SK-N-SH (cell line): ENCODE results near the gene BIRC5. TPM values are rescaled to one million over a fixed set of nuclear protein-coding genes. Genes with fewer than 3 reads are reported as not detected.
A peak's percentile ranks its signal among the peaks of the same experiment; 100 is the strongest.

Experiments used
- CTCF ChIA-PET: fragments of 300-600, 350-600 bp; formaldehyde crosslinking; extraction: SDS; loops from one replicate; lab custom pipeline; 2021; lab: Yijun Ruan, JAX
- POLR2A ChIA-PET: fragments of 350-600 bp; sonication (Branson Sonifier 250); formaldehyde crosslinking; extraction: SDS; loops from one replicate; lab custom pipeline; 2020; ENCODE audit warnings: antibody characterized with exemption, inconsistent platforms; lab: Yijun Ruan, JAX
- DNase-seq: peaks from one replicate; pipeline ENCODE4 v3.0.0; 2012
- H2AFZ ChIP-seq: fragments of 200-600 bp; sonication (generic); 2 replicates; pipeline ENCODE4 v1.8.1; 2016; ENCODE audit warnings: antibody characterized with exemption, mild to moderate bottlenecking, low read depth
- H3F3A ChIP-seq: fragments of 200-600 bp; sonication (generic); replicated peaks from 2 replicates; pipeline ENCODE3; 2016; ENCODE audit warnings: antibody characterized with exemption, mild to moderate bottlenecking; ENCODE audit not compliant: insufficient read depth
- H3K27ac ChIP-seq, 2 experiments: fragments of 200-500 bp in 1 of 2; fragments of 200-600 bp in 1 of 2; sonication (Bioruptor generic) in 1 of 2; sonication (generic), shearing (Covaris generic) in 1 of 2; 2 replicates each; pipeline versions ENCODE4 v1.5.1 to v1.6.1; 2014 to 2016; ENCODE audit warnings: low read depth in 2 of 2, inconsistent platforms in 1 of 2, low read length in 1 of 2, mild to moderate bottlenecking in 1 of 2, mixed read lengths in 1 of 2
- H3K27me3 ChIP-seq: fragments of 200-600 bp; sonication (generic), shearing (Covaris generic); 2 replicates; pipeline ENCODE4 v1.6.1; 2016; ENCODE audit warnings: mixed run types; ENCODE audit not compliant: insufficient read depth
- H3K36me3 ChIP-seq, 2 experiments: fragments of 200-500 bp in 1 of 2; fragments of 200-600 bp in 1 of 2; sonication (Bioruptor generic) in 1 of 2; sonication (generic) in 1 of 2; replicated peaks in 1 of 2; 2 replicates each; pipeline versions ENCODE3 to v1.5.1; 2014 to 2016; ENCODE audit warnings: low read length in 1 of 2, mild to moderate bottlenecking in 1 of 2; ENCODE audit not compliant: insufficient read depth in 2 of 2, control insufficient read depth in 1 of 2
- H3K4me1 ChIP-seq, 2 experiments: fragments of 200-500 bp in 1 of 2; fragments of 200-600 bp in 1 of 2; sonication (Bioruptor generic) in 1 of 2; sonication (generic), shearing (Covaris generic) in 1 of 2; 2 replicates each; pipeline versions ENCODE4 v1.5.1 to v1.6.1; 2014 to 2016; ENCODE audit warnings: low read depth in 1 of 2, low read length in 1 of 2, mixed run types in 1 of 2; ENCODE audit not compliant: insufficient read depth in 2 of 2, control insufficient read depth in 1 of 2
- H3K4me2 ChIP-seq: fragments of 200-600 bp; sonication (generic), shearing (Covaris generic); 2 replicates; pipeline ENCODE4 v1.6.1; 2017; ENCODE audit warnings: mixed run types
- H3K4me3 ChIP-seq, 2 experiments: fragments of 200-500 bp in 1 of 2; fragments of 200-600 bp in 1 of 2; sonication (Bioruptor generic) in 1 of 2; sonication (generic), shearing (Covaris generic) in 1 of 2; 2 replicates each; pipeline versions ENCODE4 v1.5.1 to v1.8.1; 2014 to 2016; ENCODE audit warnings: low read depth in 2 of 2, inconsistent platforms in 1 of 2, low read length in 1 of 2, mild to moderate bottlenecking in 1 of 2, mixed read lengths in 1 of 2, moderate library complexity in 1 of 2
- H3K79me2 ChIP-seq: fragments of 200-600 bp; sonication (generic); 2 replicates; pipeline ENCODE4 v1.8.1; 2017; ENCODE audit warnings: mild to moderate bottlenecking; ENCODE audit not compliant: insufficient read depth
- H3K9ac ChIP-seq: fragments of 200-600 bp; sonication (generic); 2 replicates; pipeline ENCODE4 v1.6.1; 2017; ENCODE audit warnings: mixed run types
- H3K9me2 ChIP-seq: fragments of 200-600 bp; sonication (generic); 2 replicates; pipeline ENCODE4 v1.6.1; 2017; ENCODE audit warnings: mixed run types
- H3K9me3 ChIP-seq: fragments of 200-600 bp; sonication (generic); 2 replicates; pipeline ENCODE4 v1.6.1; 2017; ENCODE audit warnings: mixed run types, mild to moderate bottlenecking, moderate library complexity
- H4K20me1 ChIP-seq: fragments of 200-600 bp; sonication (generic); 2 replicates; pipeline ENCODE4 v1.6.1; 2017; ENCODE audit warnings: mild to moderate bottlenecking, mixed run types; ENCODE audit not compliant: insufficient read depth
- CHD2 ChIP-seq: fragments of 150-350 bp; IDR thresholded peaks from 2 replicates; pipeline ENCODE4 v1.6.1; 2018; ENCODE audit warnings: low read length; ENCODE audit not compliant: partially characterized antibody
- ELF1 ChIP-seq: IDR thresholded peaks from 2 replicates; pipeline ENCODE4 v1.4.0; 2012
- EP300 ChIP-seq, 2 experiments: IDR thresholded peaks; 2 replicates each; pipeline versions ENCODE4 v1.4.0 to v1.6.1; 2012; ENCODE audit warnings: borderline replicate concordance in 1 of 2, low read depth in 1 of 2, low read length in 1 of 2
- FOSL2 ChIP-seq: IDR thresholded peaks from 2 replicates; pipeline ENCODE4 v1.4.0; 2012; ENCODE audit warnings: low read depth, mild to moderate bottlenecking, moderate library complexity, borderline replicate concordance
- FOXJ3 ChIP-seq: sonication (generic); formaldehyde crosslinking; IDR thresholded peaks from 2 replicates; pipeline ENCODE4 v1.5.1; 2020; ENCODE audit warnings: mild to moderate bottlenecking, missing genetic modification reagents
- GABPA ChIP-seq: IDR thresholded peaks from 2 replicates; pipeline ENCODE4 v1.4.0; 2012; ENCODE audit warnings: low read depth, mild to moderate bottlenecking
- GATA2 ChIP-seq: sonication (generic); formaldehyde crosslinking; IDR thresholded peaks from 2 replicates; pipeline ENCODE4 v1.5.0; 2020; ENCODE audit warnings: mild to moderate bottlenecking, missing genetic modification reagents
- JUND ChIP-seq: IDR thresholded peaks from 2 replicates; pipeline ENCODE4 v1.4.0; 2012
- MAX ChIP-seq: IDR thresholded peaks from 2 replicates; pipeline ENCODE4 v1.4.0; 2012; ENCODE audit warnings: low read depth
- MXI1 ChIP-seq: IDR thresholded peaks from 2 replicates; pipeline ENCODE4 v1.6.1; 2012; ENCODE audit warnings: mild to moderate bottlenecking, low read depth, low read length, improper control_type of control experiment
- NFIC ChIP-seq: IDR thresholded peaks from 2 replicates; pipeline ENCODE4 v1.4.0; 2012; ENCODE audit warnings: borderline replicate concordance
- NRF1 ChIP-seq: IDR thresholded peaks from 2 replicates; pipeline ENCODE4 v1.6.1; 2012; ENCODE audit warnings: low read depth, mild to moderate bottlenecking, low read length
- POLR2AphosphoS5 ChIP-seq: IDR thresholded peaks from 2 replicates; pipeline ENCODE4 v1.6.1; 2012; ENCODE audit warnings: low read depth, low read length
- RAD21 ChIP-seq: IDR thresholded peaks from 2 replicates; pipeline ENCODE4 v1.6.1; 2012; ENCODE audit warnings: mild to moderate bottlenecking, low read length
- RCOR1 ChIP-seq: fragments of 150-350 bp; IDR thresholded peaks from 2 replicates; pipeline ENCODE4 v1.6.1; 2017; ENCODE audit warnings: antibody characterized with exemption, low read length
- RFX5 ChIP-seq: IDR thresholded peaks from 2 replicates; pipeline ENCODE4 v1.6.1; 2012; ENCODE audit warnings: mild to moderate bottlenecking, improper control_type of control experiment, low read length
- RXRA ChIP-seq: IDR thresholded peaks from 2 replicates; pipeline ENCODE4 v1.4.0; 2012; ENCODE audit warnings: low read depth, mild to moderate bottlenecking, borderline replicate concordance
- SIN3A ChIP-seq: IDR thresholded peaks from 2 replicates; pipeline ENCODE4 v1.6.1; 2012; ENCODE audit warnings: low read depth, mild to moderate bottlenecking, low read length, moderate library complexity, borderline replicate concordance
- SMC3 ChIP-seq: IDR thresholded peaks from 2 replicates; pipeline ENCODE4 v1.6.1; 2012; ENCODE audit warnings: low read depth, low read length, improper control_type of control experiment
- TAF1 ChIP-seq: IDR thresholded peaks from 2 replicates; pipeline ENCODE4 v1.6.1; 2012; ENCODE audit warnings: low read depth, mild to moderate bottlenecking, low read length, moderate library complexity, borderline replicate concordance
- TEAD4 ChIP-seq: IDR thresholded peaks from 2 replicates; pipeline ENCODE4 v1.4.0; 2012; ENCODE audit warnings: mild to moderate bottlenecking, borderline replicate concordance; ENCODE audit not compliant: insufficient read depth
- USF2 ChIP-seq: fragments of 150-350 bp; IDR thresholded peaks from 2 replicates; pipeline ENCODE4 v1.6.1; 2017; ENCODE audit warnings: antibody characterized with exemption, low read length, low read depth, borderline replicate concordance
- YY1 ChIP-seq: IDR thresholded peaks from 2 replicates; pipeline ENCODE4 v1.4.0; 2012; ENCODE audit warnings: low read depth, mild to moderate bottlenecking
- WGBS: methylation state at CpG from one replicate; pipeline ENCODE4 v1.1.6; 2017; ENCODE audit warnings: low lambda C conversion rate; 5-methylcytosine and 5-hydroxymethylcytosine counted together
- polyA plus RNA-seq, 3 experiments: library from polyadenylated mRNA; depleted of rRNA; stranded (reverse); fragments of >200 nt; gene quantifications; 2 replicates each; pipeline ENCODE4 v1.2.3, GENCODE V29; 2012

Gene BIRC5
- polyA plus RNA-seq, 1 of the 3 experiments (the other 2 are of a cell fraction): 31.4 TPM

- H3K4me3 ChIP-seq: no peak overlapping the region
- peak overlapping the region in 1 of 2 experiments; percentile 80; a peak in 2 of 4 replicates for H3K27ac ChIP-seq
- H2AFZ ChIP-seq: no peak overlapping the region
- no peaks in the 10 kb centered on the region for H3F3A ChIP-seq
- H3K4me1 ChIP-seq: peaks cover 0 to 32% of the 10 kb centered on the region in 2 experiments; a peak in 1 of 4 replicates
- CTCF ChIA-PET: interaction anchor here (0.6 to 6.4 kb wide), 9 partner anchors 10 to 1040 kb away, joined by 3 to 95 read pairs (median 7); no protein-coding TSS in a partner anchor
- H3K27me3 ChIP-seq: peaks cover 5% of the 10 kb centered on the region; the same call in 1 of the 2 replicates
- no peaks in the 10 kb centered on the region for H3K9me3 ChIP-seq
- no peaks in the 10 kb centered on the region for H3K79me2 ChIP-seq
- no peaks in the 10 kb centered on the region for H3K36me3 ChIP-seq
- DNase-seq: peak; percentile 77
- no peak for TF ChIP-seq GABPA
- no peak for TF ChIP-seq MAX
- no peak for TF ChIP-seq RCOR1
- no peak for TF ChIP-seq TEAD4
- no peak for TF ChIP-seq ELF1
- TF ChIP-seq CHD2: no peak
- no peak for TF ChIP-seq NFIC
- no peak for TF ChIP-seq GATA2
- TF ChIP-seq FOXJ3 (CRISPR knock-in tag): no peak
- no peak for TF ChIP-seq SIN3A
- TF ChIP-seq YY1: no peak
- no peak for TF ChIP-seq FOSL2
- TF ChIP-seq RXRA: no peak
- no peak for TF ChIP-seq JUND
- TF ChIP-seq POLR2AphosphoS5: no peak
- TF ChIP-seq SMC3: no peak
- no peak for TF ChIP-seq RAD21
- TF ChIP-seq NRF1: no peak
- no peak for TF ChIP-seq MXI1
- TF ChIP-seq, all 33 proteins: peak for 0
- Histone ChIP-seq H3K9me2 (no peaks in the 10 kb centered on the region), H3K4me2 (no peak overlapping the region), H4K20me1 (no peaks in the 10 kb centered on the region), H3K9ac (no peak overlapping the region)
- POLR2A ChIA-PET: interaction anchor here (0.7 to 2.1 kb wide), 5 partner anchors 10 to 18 kb away, joined by 3 to 16 read pairs (median 7); no protein-coding TSS in a partner anchor
- 73% methylated on average over 9 of the region's 11 CpGs for WGBS
Measured at GRCh38 chr17:78237401-78238012, 23.5 kb downstream of the BIRC5 start.

- H3K27me3 ChIP-seq: no peaks in the 10 kb centered on the region
- H3K36me3 ChIP-seq: no peaks in the 10 kb centered on the region
- H3K9me3 ChIP-seq: no peaks in the 10 kb centered on the region
- H3K79me2 ChIP-seq: no peaks in the 10 kb centered on the region
- POLR2A ChIA-PET: interaction anchor here (1.7 kb wide), 2 partner anchors 12 to 16 kb away, joined by 7 read pairs; no protein-coding TSS in a partner anchor
- TF ChIP-seq EP300 (IDR thresholded peaks at IDR 0.05; ENCODE audit: borderline replicate concordance in 1 of 2, low read depth in 1 of 2, low read length in 1 of 2): no peak
- no peak for TF ChIP-seq FOSL2
- no peak for TF ChIP-seq RFX5
- no peak for TF ChIP-seq RCOR1
- no peak for TF ChIP-seq TEAD4
- no peak for TF ChIP-seq FOXJ3 (CRISPR knock-in tag)
- no peak for TF ChIP-seq USF2
- no peak for TF ChIP-seq TAF1
- TF ChIP-seq, all 33 proteins: peak for 0
- CTCF ChIA-PET: interaction anchor here (0.6 to 6.4 kb wide), 6 partner anchors 9 to 183 kb away, joined by 3 to 95 read pairs (median 5); no protein-coding TSS in a partner anchor
- H3K4me1 ChIP-seq: peaks cover 0 to 32% of the 10 kb centered on the region in 2 experiments; a peak in 1 of 4 replicates
- H3K4me2 ChIP-seq: no peak overlapping the region
- no peak overlapping the region for H3K9ac ChIP-seq
- WGBS: 78% methylated on average over 13 of the region's 20 CpGs
- no peak overlapping the region for H3K4me3 ChIP-seq
- no peak for DNase-seq
- H4K20me1 ChIP-seq: no peaks in the 10 kb centered on the region
- no peaks in the 10 kb centered on the region for H3F3A ChIP-seq
- no peak overlapping the region; a peak in 1 of 4 replicates for H3K27ac ChIP-seq
- H2AFZ ChIP-seq: no peak overlapping the region
- H3K9me2 ChIP-seq: no peaks in the 10 kb centered on the region
Measured at GRCh38 chr17:78238823-78239488, 24.9 kb downstream of the BIRC5 start.
